Activated CD8-positive, alpha-beta memory T cell treated with anti-CD3 and anti-CD28 coated beads for 1 hour (primary cell): Measurements from ENCODE around the gene NCKAP5.
"Not testable (repeated sequence)": the region's sequence is repeated elsewhere in the genome, so short reads cannot be mapped to it uniquely, and the experiment has no call there.

Experiments used
- DNase-seq, 2 donors: peaks; one replicate each; pipeline ENCODE4 v3.0.0-alpha.2; 2020; ENCODE audit warnings: low read depth in 1 of 2; ENCODE audit errors: extremely low read depth in 1 of 2

Gene NCKAP5

GRCh38 chr2:133241224-133241571 lies 327.1 kb downstream of the NCKAP5 start:
- DNase-seq, result no peak

GRCh38 chr2:133240491-133241223 lies 327.6 kb downstream of the NCKAP5 start:
- no peak for DNase-seq

- DNase-seq, result no peak
Measured at GRCh38 chr2:133235968-133236367, 332.3 kb downstream of the NCKAP5 start.

GRCh38 chr2:133232556-133232955 lies 335.7 kb downstream of the NCKAP5 start:
- DNase-seq, result no peak

- DNase-seq, result no peak
Measured at GRCh38 chr2:133231264-133231663, 337.0 kb downstream of the NCKAP5 start.

- DNase-seq, result no peak
Measured at GRCh38 chr2:133229974-133230373, 338.3 kb downstream of the NCKAP5 start.

GRCh38 chr2:133223226-133223625 lies 345.0 kb downstream of the NCKAP5 start:
- no peak for DNase-seq

- no peak for DNase-seq
Measured at GRCh38 chr2:133221398-133221797, 346.9 kb downstream of the NCKAP5 start.

- DNase-seq, result no peak
Measured at GRCh38 chr2:133218204-133218603, 350.1 kb downstream of the NCKAP5 start.

GRCh38 chr2:133215477-133215876 lies 352.8 kb downstream of the NCKAP5 start:
- no peak for DNase-seq

GRCh38 chr2:133213651-133214050 lies 354.6 kb downstream of the NCKAP5 start:
- DNase-seq, result no peak

- no peak for DNase-seq
Measured at GRCh38 chr2:133209325-133209724, 358.9 kb downstream of the NCKAP5 start.

GRCh38 chr2:133206666-133207065 lies 361.6 kb downstream of the NCKAP5 start:
- DNase-seq, result not testable (repeated sequence)

- no peak for DNase-seq
Measured at GRCh38 chr2:133204421-133204820, 363.8 kb downstream of the NCKAP5 start.

- no peak for DNase-seq
Measured at GRCh38 chr2:133200684-133201421, 367.4 kb downstream of the NCKAP5 start.

- DNase-seq, result no peak
Measured at GRCh38 chr2:133198678-133199077, 369.6 kb downstream of the NCKAP5 start.

GRCh38 chr2:133197156-133197555 lies 371.1 kb downstream of the NCKAP5 start:
- DNase-seq, result no peak

GRCh38 chr2:133194777-133195335 lies 373.4 kb downstream of the NCKAP5 start:
- DNase-seq, result no peak

GRCh38 chr2:133194362-133194655 lies 374.0 kb downstream of the NCKAP5 start:
- DNase-seq, result no peak

GRCh38 chr2:133193544-133194361 lies 374.5 kb downstream of the NCKAP5 start:
- DNase-seq, result no peak

GRCh38 chr2:133192028-133192427 lies 376.2 kb downstream of the NCKAP5 start:
- DNase-seq, result no peak
